PC-3 (cell line): ENCODE results near the gene TSTD2. TPM values are rescaled to one million over a fixed set of nuclear protein-coding genes. Genes with fewer than 3 reads are reported as not detected.
"Not testable (repeated sequence)": the region's sequence is repeated elsewhere in the genome, so short reads cannot be mapped to it uniquely, and the experiment has no call there.

Source experiments
- ATAC-seq: fragments of 200-7000 bp; cut with Tn5 transposase; 2 replicates; pipeline ENCODE4 v1.9.1; 2020; ENCODE audit warnings: mild to moderate bottlenecking, moderate library complexity
- BruUV-seq: library from RNA; stranded (reverse); fragments of 400-500 nt; replicated peaks from 2 replicates; lab custom pipeline; 2021; lab: Mats Ljungman, UMichigan
- CTCF ChIA-PET: fragments of 300-600 bp; sonication (Branson Sonifier 250); formaldehyde crosslinking; loops from one replicate; lab custom pipeline; 2022; ENCODE audit warnings: antibody characterized with exemption; lab: Charles Lee
- POLR2A ChIA-PET: fragments of 300-600 bp; sonication (Branson Sonifier 250); formaldehyde crosslinking; loops from one replicate; lab custom pipeline; 2022; ENCODE audit warnings: antibody characterized with exemption; ENCODE audit not compliant: unreplicated experiment; lab: Charles Lee
- DNase-seq: peaks from one replicate; pipeline ENCODE4 v3.0.0-alpha.2; 2015
- H2AFZ ChIP-seq: fragments of 300-600 bp; sonication (generic); 2 replicates; pipeline ENCODE4 v1.6.0; 2016; ENCODE audit warnings: antibody characterized with exemption, low read length
- H3F3A ChIP-seq: fragments of 300-600 bp; sonication (generic); one replicate; pipeline ENCODE4 v1.6.0; 2017; ENCODE audit warnings: antibody characterized with exemption, low read length, control low read depth, mild to moderate bottlenecking; ENCODE audit not compliant: unreplicated experiment
- H3K27ac ChIP-seq: fragments of 300-600 bp; sonication (generic); 2 replicates; pipeline ENCODE4 v1.5.1; 2016; ENCODE audit warnings: mild to moderate bottlenecking, low read length
- H3K27me3 ChIP-seq: fragments of 300-600 bp; sonication (generic); 2 replicates; pipeline ENCODE4 v1.6.1; 2016; ENCODE audit warnings: low read length, mixed read lengths
- H3K36me3 ChIP-seq: fragments of 300-600 bp; sonication (generic); 2 replicates; pipeline ENCODE4 v1.6.1; 2016; ENCODE audit warnings: low read depth, mixed run types, low read length, mixed read lengths
- H3K4me1 ChIP-seq: fragments of 300-600 bp; sonication (generic); 2 replicates; pipeline ENCODE4 v1.5.1; 2016; ENCODE audit warnings: low read length; ENCODE audit not compliant: insufficient read depth
- H3K4me2 ChIP-seq: fragments of 300-600 bp; sonication (generic); 2 replicates; pipeline ENCODE4 v1.6.0; 2016; ENCODE audit warnings: low read length
- H3K4me3 ChIP-seq: fragments of 300-600 bp; sonication (generic); 2 replicates; pipeline ENCODE4 v1.5.1; 2016; ENCODE audit warnings: mild to moderate bottlenecking, low read length, mixed read lengths
- H3K79me2 ChIP-seq: fragments of 300-600 bp; sonication (generic); 2 replicates; pipeline ENCODE4 v1.6.1; 2017; ENCODE audit warnings: low read length, mixed read lengths
- H3K9ac ChIP-seq: fragments of 300-600 bp; sonication (generic); 2 replicates; pipeline ENCODE4 v1.6.0; 2016; ENCODE audit warnings: mild to moderate bottlenecking, low read length
- H3K9me2 ChIP-seq: fragments of 300-600 bp; sonication (generic); replicated peaks from 2 replicates; pipeline ENCODE4 v1.6.1; 2016; ENCODE audit warnings: mixed run types, low read length, mixed read lengths
- H3K9me3 ChIP-seq: fragments of 300-600 bp; sonication (generic); 2 replicates; pipeline ENCODE4 v1.6.1; 2016; ENCODE audit warnings: low read length, mixed read lengths
- H4K20me1 ChIP-seq: fragments of 300-600 bp; sonication (generic); 2 replicates; pipeline ENCODE4 v1.6.1; 2016; ENCODE audit warnings: low read length, mixed read lengths
- EZH2 ChIP-seq: fragments of 300-600 bp; sonication (generic); IDR thresholded peaks from one replicate; pipeline ENCODE4 v1.6.1; 2017; ENCODE audit warnings: antibody characterized with exemption, mild to moderate bottlenecking, low read length; ENCODE audit not compliant: unreplicated experiment
- EZH2phosphoT487 ChIP-seq: fragments of 300-600 bp; sonication (generic); IDR thresholded peaks from 2 replicates; pipeline ENCODE4 v1.6.1; 2018; ENCODE audit warnings: mild to moderate bottlenecking, antibody characterized with exemption, low read length, borderline replicate concordance
- intact Hi-C: fragments of 100-400 bp; cut with micrococcal nuclease; formaldehyde crosslinking; loops from 2 replicates; pipeline ENCODE4 v1.9.0; 2023
- total RNA-seq: library from RNA; depleted of rRNA; stranded (reverse); fragments of >200 nt; gene quantifications from 2 replicates; pipeline ENCODE4 v1.2.3, GENCODE V29; 2014
- TF ChIP-seq, protein P1 (sequence below): fragments of 300-600 bp; sonication (generic); conservative IDR thresholded peaks from 2 replicates; pipeline ENCODE4 v1.5.1; 2017; ENCODE audit warnings: antibody characterized with exemption, low read depth, mild to moderate bottlenecking, low read length

The TSTD2 gene
- total RNA-seq, 1 experiment from 2014 or later, result 11.2 TPM

DNA sequence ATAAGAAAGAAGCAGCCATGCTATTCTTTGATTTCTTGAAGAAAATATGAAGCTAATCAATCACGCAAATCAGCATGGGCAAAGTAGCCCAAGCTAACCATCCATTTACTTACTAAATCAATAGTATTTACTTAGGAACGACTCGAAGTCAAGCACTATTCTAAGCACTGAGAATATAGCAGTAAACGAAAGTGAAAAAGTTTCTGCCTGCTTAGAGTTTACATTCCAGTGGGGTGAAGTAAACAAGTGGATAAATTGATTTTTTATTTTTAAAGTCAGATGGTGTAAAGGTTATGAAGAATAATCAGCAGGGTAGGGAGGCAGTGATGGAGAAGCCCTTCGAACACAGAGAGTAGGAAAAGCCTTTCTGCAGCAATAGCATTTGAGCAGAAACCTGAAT, 5.5 kb downstream of the TSTD2 start:
- Histone ChIP-seq H3K4me3 (no peak overlapping the region), H3K79me2 (peaks cover 40% of the 10 kb centered on the region), H3K9ac (no peak overlapping the region), H3K4me1 (peaks cover 5% of the 10 kb centered on the region; the same call in 1 of the 2 replicates), H3F3A (no peaks in the 10 kb centered on the region), H3K9me2 (no peaks in the 10 kb centered on the region), H4K20me1 (no peaks in the 10 kb centered on the region), H3K9me3 (no peaks in the 10 kb centered on the region), H3K27ac (no peak overlapping the region), H3K27me3 (no peaks in the 10 kb centered on the region), H3K4me2 (no peak overlapping the region), H2AFZ (no peak overlapping the region), H3K36me3 (no peaks in the 10 kb centered on the region; the same call in 1 of the 2 replicates)
- no TSS peak for BruUV-seq
- TF ChIP-seq, protein P1, sequence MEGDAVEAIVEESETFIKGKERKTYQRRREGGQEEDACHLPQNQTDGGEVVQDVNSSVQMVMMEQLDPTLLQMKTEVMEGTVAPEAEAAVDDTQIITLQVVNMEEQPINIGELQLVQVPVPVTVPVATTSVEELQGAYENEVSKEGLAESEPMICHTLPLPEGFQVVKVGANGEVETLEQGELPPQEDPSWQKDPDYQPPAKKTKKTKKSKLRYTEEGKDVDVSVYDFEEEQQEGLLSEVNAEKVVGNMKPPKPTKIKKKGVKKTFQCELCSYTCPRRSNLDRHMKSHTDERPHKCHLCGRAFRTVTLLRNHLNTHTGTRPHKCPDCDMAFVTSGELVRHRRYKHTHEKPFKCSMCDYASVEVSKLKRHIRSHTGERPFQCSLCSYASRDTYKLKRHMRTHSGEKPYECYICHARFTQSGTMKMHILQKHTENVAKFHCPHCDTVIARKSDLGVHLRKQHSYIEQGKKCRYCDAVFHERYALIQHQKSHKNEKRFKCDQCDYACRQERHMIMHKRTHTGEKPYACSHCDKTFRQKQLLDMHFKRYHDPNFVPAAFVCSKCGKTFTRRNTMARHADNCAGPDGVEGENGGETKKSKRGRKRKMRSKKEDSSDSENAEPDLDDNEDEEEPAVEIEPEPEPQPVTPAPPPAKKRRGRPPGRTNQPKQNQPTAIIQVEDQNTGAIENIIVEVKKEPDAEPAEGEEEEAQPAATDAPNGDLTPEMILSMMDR, result no peak
- TF ChIP-seq EZH2phosphoT487, result no peak
- ATAC-seq (no peak), DNase-seq (no peak)
- POLR2A ChIA-PET, result no interaction called here
- intact Hi-C loops, result no loop called here
- CTCF ChIA-PET, result no interaction called here

GRCh38 chr9:97625620-97626019, 7.5 kb downstream of the TSTD2 start:
- Histone ChIP-seq H2AFZ (no peak overlapping the region), H3K4me3 (no peak overlapping the region), H3K27me3 (no peaks in the 10 kb centered on the region), H3K36me3 (no peaks in the 10 kb centered on the region; the same call in 1 of the 2 replicates), H3K79me2 (peaks cover 21% of the 10 kb centered on the region), H3K9me3 (no peaks in the 10 kb centered on the region), H3K27ac (no peak overlapping the region), H3K4me2 (no peak overlapping the region), H3K9ac (no peak overlapping the region), H3K9me2 (no peaks in the 10 kb centered on the region), H3K4me1 (no peaks in the 10 kb centered on the region), H3F3A (no peaks in the 10 kb centered on the region), H4K20me1 (no peaks in the 10 kb centered on the region)
- ChIA-PET POLR2A (no interaction called here), CTCF (no interaction called here)
- BruUV-seq, result no TSS peak
- ATAC-seq (no peak), DNase-seq (no peak)
- no peak for TF ChIP-seq EZH2
- TF ChIP-seq EZH2phosphoT487, result no peak
- TF ChIP-seq, protein P1, result no peak
- intact Hi-C loops, result no loop called here

DNA sequence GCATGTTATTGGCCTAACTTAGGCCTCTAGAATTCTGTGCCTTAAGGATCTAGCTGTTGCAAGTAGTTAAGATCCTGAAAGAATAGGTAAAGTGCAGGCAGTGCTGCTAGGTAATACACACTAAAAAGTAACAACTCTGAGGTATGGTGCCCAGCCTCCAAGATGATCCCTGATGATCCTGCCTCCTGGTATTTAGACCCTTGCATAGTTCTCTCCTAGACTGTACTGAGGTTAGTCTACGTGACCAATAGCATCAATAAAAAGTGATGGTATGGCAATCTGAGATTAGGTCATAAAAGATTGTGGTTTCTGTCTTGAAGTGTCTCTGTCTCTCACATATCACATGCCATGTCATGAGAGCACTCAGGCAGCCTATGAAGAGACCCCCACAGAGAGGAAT, 9.2 kb downstream of the TSTD2 start:
- no peaks in the 10 kb centered on the region; the same call in 1 of the 2 replicates for H3K36me3 ChIP-seq
- POLR2A ChIA-PET, result no interaction called here

GRCh38 chr9:97622483-97622882, 10.7 kb downstream of the TSTD2 start:
- H3K4me1 ChIP-seq, H3K27me3 ChIP-seq, DNase-seq, H3K36me3 ChIP-seq, H2AFZ ChIP-seq, intact Hi-C loops, H3F3A ChIP-seq, H3K27ac ChIP-seq, H3K4me2 ChIP-seq, CTCF ChIA-PET, H3K9me2 ChIP-seq, H3K9ac ChIP-seq, BruUV-seq, H3K79me2 ChIP-seq, POLR2A ChIA-PET, ATAC-seq, H3K4me3 ChIP-seq, H3K9me3 ChIP-seq, H4K20me1 ChIP-seq: not testable (repeated sequence)

More for the DNA sequence above, 9.2 kb downstream of the TSTD2 start:
- Histone ChIP-seq H3K27ac (no peak overlapping the region), H4K20me1 (no peaks in the 10 kb centered on the region), H3K79me2 (peaks cover 9% of the 10 kb centered on the region), H3K4me2 (no peak overlapping the region), H3K9me3 (no peaks in the 10 kb centered on the region), H3K9ac (no peak overlapping the region), H3F3A (no peaks in the 10 kb centered on the region), H3K4me3 (no peak overlapping the region), H2AFZ (no peak overlapping the region), H3K9me2 (no peaks in the 10 kb centered on the region), H3K4me1 (no peaks in the 10 kb centered on the region), H3K27me3 (no peaks in the 10 kb centered on the region)
- intact Hi-C loops, result no loop called here
- BruUV-seq, result no TSS peak
- ATAC-seq, result no peak
- DNase-seq, result no peak
- TF ChIP-seq, protein P1, result no peak
- TF ChIP-seq EZH2 (no peak), EZH2phosphoT487 (no peak)
- CTCF ChIA-PET, result no interaction called here
